ENCODE measurements around the gene EAF2. TPM values are rescaled to one million over a fixed set of nuclear protein-coding genes. Genes with fewer than 3 reads are reported as not detected.
"Not testable (repeated sequence)": the region's sequence is repeated elsewhere in the genome, so short reads cannot be mapped to it uniquely, and the experiment has no call there.

The EAF2 gene
- total RNA-seq, 2 experiments from 2014 or later = 19.9 to 22.0 TPM

DNA sequence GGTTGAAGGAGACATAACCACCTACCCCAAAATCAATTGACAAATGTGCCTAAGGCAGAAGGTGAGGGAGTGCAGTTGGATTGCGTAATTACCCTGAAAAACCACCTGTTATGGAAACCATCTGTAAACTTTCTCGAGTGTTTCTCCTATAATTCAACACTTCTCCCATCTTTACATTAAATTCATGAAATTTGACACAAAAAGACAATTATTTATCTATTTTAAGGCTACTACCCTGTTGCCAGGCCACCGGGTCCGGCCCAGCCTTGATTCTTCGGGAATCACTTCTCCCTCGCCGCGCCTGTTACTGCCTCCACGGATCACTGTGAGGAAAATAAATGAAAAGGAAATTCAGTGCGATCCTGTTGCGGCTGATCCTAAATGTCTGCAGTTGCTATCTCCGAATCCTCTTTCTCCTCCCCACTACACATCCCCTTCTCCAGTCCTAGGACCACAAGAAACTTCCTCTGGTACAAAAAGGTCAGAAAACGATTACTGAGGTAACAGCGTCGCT is 795 bp upstream of the EAF2 start:
- H3K4me3 Mint-ChIP-seq = peak overlapping the region; percentile 86
- ATAC-seq (no peak), DNase-seq (no peak)
- peaks cover 53% of the 10 kb centered on the region for H3K4me1 Mint-ChIP-seq
- H3K36me3 Mint-ChIP-seq = peaks cover 39% of the 10 kb centered on the region
- H3K27ac Mint-ChIP-seq = peak overlapping the region; percentile 81
- H3K27me3 Mint-ChIP-seq = no peaks in the 10 kb centered on the region
- CTCF ChIA-PET = interaction anchor here (0.8 to 1.8 kb wide), 2 partner anchors 260 to 466 kb away, joined by 4 to 6 read pairs; no protein-coding TSS in a partner anchor
- no peaks in the 10 kb centered on the region for H3K9me3 Mint-ChIP-seq (ENCODE audit: low read depth)

DNA sequence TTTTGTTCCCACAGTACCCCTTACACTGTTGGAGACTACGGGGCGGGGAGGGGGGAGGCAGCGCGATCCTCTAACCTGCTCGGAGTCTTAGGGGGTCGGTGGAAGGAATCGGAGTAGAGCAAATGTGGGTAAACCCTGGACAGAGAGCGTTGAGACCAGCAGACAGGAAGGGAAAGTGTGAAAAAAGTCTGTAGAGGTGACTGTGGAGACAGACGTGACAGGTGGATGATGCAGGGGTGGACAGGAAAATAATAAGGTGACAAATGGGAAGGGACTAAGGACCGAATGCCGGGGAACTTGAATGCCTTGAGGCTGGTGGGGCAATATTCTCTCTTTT is 424 bp downstream of the EAF2 start:
- H3K27me3 Mint-ChIP-seq = no peaks in the 10 kb centered on the region
- ATAC-seq (peak; percentile 24), DNase-seq (no peak)
- H3K4me1 Mint-ChIP-seq = peaks cover 52% of the 10 kb centered on the region
- no peaks in the 10 kb centered on the region for H3K9me3 Mint-ChIP-seq (ENCODE audit: low read depth)
- peak overlapping the region; percentile 86 for H3K4me3 Mint-ChIP-seq
- peaks cover 44% of the 10 kb centered on the region for H3K36me3 Mint-ChIP-seq
- CTCF ChIA-PET = interaction anchor here (1.8 kb wide), 1 partner anchor 259 kb away, joined by 6 read pairs; no protein-coding TSS in a partner anchor
- peak overlapping the region; percentile 81 for H3K27ac Mint-ChIP-seq

DNA sequence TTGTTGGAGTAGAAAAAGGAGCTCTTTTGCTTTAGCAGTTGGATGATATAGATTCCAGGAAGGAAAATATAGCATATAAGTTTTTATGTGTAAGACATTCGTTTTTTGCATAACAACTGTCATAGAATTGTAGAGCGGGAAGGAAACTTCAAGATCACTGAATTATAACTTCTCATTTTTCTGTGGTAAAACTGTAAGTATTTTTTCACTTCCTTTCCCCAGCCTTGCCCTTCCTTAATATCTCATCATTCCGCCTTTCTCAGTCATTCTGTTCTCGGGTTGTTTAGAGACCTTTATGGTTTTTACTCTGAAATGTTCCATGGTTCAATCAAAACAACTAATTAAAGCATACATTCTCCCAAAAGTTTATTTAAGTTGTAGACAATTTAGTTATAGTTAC is 1.1 kb downstream of the EAF2 start:
- Mint-ChIP-seq H3K27ac (peak overlapping the region; percentile 81), H3K4me1 (peaks cover 46% of the 10 kb centered on the region), H3K4me3 (peak overlapping the region; percentile 86), H3K9me3 (ENCODE audit: low read depth) (no peaks in the 10 kb centered on the region), H3K36me3 (peaks cover 41% of the 10 kb centered on the region), H3K27me3 (no peaks in the 10 kb centered on the region)
- CTCF ChIA-PET = no interaction called here
- DNase-seq (no peak), ATAC-seq (no peak)

DNA sequence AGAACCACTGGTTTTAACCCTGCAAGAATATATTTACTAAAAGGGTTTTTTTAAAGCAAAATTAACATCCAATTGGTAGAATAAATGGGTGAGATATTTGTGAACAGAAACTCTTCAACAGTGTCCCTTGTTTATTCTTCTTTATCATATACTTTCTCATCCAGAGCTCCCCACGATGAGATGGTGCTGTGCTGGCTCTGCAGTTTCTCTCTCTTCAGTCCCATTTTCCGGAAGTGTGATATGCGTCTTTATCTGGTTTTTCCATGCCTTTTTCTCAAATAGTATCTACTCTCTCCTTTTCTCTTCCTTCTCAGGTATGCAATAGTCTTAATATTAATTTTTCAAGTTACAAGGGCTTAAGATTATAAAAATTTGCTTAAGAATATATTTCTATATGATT is 1.5 kb downstream of the EAF2 start:
- Mint-ChIP-seq H3K27ac (no peak overlapping the region), H3K9me3 (ENCODE audit: low read depth) (no peaks in the 10 kb centered on the region), H3K36me3 (peaks cover 39% of the 10 kb centered on the region), H3K27me3 (no peaks in the 10 kb centered on the region), H3K4me1 (peaks cover 44% of the 10 kb centered on the region), H3K4me3 (peak overlapping the region; percentile 86)
- ATAC-seq (no peak), DNase-seq (no peak)
- CTCF ChIA-PET = no interaction called here

DNA sequence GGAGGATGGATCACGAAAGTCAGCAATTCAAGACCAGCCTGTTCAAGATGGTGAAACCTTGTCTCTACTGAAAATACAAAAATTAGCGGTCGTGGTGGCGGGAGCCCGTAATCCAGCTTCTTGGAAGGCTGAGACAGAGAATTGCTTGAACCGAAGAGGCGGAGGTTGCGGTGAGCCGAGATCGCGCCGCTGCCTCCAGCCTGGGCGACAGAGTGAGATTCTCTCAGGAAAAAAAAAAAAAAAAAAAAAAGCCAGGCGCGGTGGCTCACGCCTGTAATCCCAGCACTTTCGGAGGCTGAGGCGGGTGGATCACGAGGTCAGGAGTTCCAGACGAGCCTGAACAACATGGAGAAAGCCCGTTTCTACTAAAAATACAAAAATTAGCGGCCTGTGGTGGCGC is 5.0 kb downstream of the EAF2 start:
- ATAC-seq (no peak), DNase-seq (no peak)
- no peaks in the 10 kb centered on the region for H3K27me3 Mint-ChIP-seq
- H3K4me3 Mint-ChIP-seq = no peak overlapping the region
- no peaks in the 10 kb centered on the region for H3K9me3 Mint-ChIP-seq (ENCODE audit: low read depth)
- H3K27ac Mint-ChIP-seq = no peak overlapping the region
- peaks cover 23% of the 10 kb centered on the region for H3K4me1 Mint-ChIP-seq
- H3K36me3 Mint-ChIP-seq = peaks cover 24% of the 10 kb centered on the region
- CTCF ChIA-PET = no interaction called here

DNA sequence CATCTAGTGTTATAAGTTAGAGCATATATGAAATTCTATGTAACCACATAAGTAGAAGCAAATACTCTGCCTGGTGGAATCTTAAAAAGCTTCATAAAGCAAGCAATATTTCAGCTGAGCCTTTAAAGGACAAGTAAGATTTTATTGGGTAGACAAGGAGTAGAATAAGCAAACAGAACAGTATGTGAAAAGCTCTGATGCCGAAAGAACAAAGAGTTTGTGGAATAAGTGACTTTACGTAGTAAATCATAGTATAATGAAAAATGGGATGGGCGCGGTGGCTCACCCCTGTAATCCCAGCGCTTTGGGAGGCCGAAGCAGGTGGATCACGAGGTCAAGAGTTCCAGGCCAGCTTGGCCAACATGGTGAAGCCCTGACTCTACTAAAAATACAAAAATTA is 9.9 kb downstream of the EAF2 start:
- H3K9me3 Mint-ChIP-seq (ENCODE audit: low read depth) = no peaks in the 10 kb centered on the region
- H3K4me3 Mint-ChIP-seq = no peak overlapping the region

DNA sequence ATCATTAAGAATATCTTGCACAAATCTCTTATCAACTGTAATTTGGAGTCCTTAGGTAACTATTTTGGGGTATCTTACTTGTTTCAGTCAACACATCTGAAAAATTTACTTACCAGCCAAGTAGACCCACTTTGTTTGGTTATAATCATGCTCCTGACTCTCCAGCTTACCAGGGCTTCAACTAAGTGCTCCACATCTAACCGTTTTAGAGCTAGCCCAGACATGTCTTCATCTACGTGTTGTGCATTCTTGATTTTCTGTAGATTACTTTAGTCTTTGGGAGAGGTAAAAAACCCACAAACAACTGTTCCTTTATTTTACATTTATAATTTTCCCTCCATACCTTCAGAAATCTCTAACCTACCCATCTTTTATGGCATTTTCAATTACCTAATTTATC is 17.2 kb downstream of the EAF2 start:
- CTCF ChIA-PET = no interaction called here
- Mint-ChIP-seq H3K27me3 (no peaks in the 10 kb centered on the region), H3K4me1 (no peaks in the 10 kb centered on the region), H3K4me3 (no peak overlapping the region), H3K36me3 (peaks cover 22% of the 10 kb centered on the region), H3K9me3 (ENCODE audit: low read depth) (no peaks in the 10 kb centered on the region), H3K27ac (no peak overlapping the region)
- ATAC-seq (no peak), DNase-seq (no peak)

More for the DNA sequence above, 9.9 kb downstream of the EAF2 start:
- H3K36me3 Mint-ChIP-seq = peaks cover 30% of the 10 kb centered on the region
- CTCF ChIA-PET = no interaction called here
- ATAC-seq (no peak), DNase-seq (no peak)
- no peaks in the 10 kb centered on the region for H3K27me3 Mint-ChIP-seq
- H3K27ac Mint-ChIP-seq = no peak overlapping the region
- H3K4me1 Mint-ChIP-seq = peaks cover 2% of the 10 kb centered on the region

DNA sequence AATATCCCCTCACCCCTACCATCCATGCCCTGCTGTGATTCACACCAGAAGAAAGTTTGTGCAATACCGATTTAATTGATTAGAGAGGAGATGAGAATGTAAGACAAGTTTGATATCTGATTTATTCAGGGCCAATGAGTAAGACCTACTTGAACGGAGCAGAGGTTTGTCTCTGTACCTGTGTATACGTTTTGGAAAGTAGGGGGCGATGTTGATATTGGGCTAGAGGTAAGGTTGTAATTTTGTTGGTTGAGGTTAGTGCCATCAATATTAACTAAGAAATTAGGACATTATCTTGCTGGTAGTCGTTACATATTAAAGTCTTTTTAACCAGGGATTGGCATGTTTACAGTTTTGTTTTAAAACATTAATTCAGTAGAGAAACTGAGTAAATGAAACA is 20.5 kb downstream of the EAF2 start:
- no peaks in the 10 kb centered on the region for H3K4me1 Mint-ChIP-seq
- H3K27ac Mint-ChIP-seq = no peak overlapping the region
- no peaks in the 10 kb centered on the region for H3K27me3 Mint-ChIP-seq
- H3K4me3 Mint-ChIP-seq = no peak overlapping the region
- ATAC-seq (no peak), DNase-seq (no peak)
- H3K9me3 Mint-ChIP-seq (ENCODE audit: low read depth) = no peaks in the 10 kb centered on the region
- CTCF ChIA-PET = no interaction called here
- peaks cover 31% of the 10 kb centered on the region for H3K36me3 Mint-ChIP-seq

DNA sequence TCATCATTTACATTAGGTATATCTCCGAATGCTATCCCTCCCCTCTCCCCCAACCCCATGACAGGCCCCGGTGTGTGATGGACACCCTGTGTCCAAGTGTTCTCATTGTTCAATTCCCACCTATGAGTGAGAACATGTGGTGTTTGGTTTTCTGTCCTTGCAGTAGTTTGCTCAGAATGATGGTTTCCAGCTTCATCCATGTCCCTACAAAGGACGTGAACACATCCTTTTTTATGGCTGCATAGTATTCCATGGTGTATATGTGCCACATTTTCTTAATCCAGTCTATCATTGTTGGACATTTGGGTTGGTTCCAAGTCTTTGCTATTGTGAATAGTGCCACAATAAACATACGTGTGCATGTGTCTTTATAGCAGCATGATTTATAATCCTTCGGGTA is 22.8 kb downstream of the EAF2 start:
- H3K4me3 Mint-ChIP-seq; CTCF ChIA-PET; DNase-seq; H3K27ac Mint-ChIP-seq; H3K4me1 Mint-ChIP-seq; H3K27me3 Mint-ChIP-seq; ATAC-seq; H3K9me3 Mint-ChIP-seq (ENCODE audit: low read depth): not testable (repeated sequence)
- H3K36me3 Mint-ChIP-seq = peaks cover 46% of the 10 kb centered on the region

DNA sequence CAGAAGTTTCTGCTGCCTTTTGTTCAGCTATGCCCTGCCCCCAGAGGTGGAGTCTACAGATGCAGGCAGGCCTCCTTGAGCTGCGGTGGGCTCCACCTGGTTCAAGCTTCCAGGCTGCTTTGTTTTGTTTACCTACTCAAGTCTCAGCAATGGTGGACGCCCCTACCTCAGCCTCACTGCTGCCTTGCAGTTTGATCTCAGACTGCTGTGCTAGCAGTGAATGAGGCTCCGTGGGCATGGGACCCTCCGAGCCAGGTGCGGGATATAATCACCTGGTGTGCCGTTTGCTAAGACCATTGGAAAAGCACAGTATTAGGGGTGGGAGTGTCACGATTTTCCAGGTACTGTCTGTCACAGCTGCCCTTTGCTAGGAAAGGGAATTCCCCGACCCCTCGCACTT is 28.2 kb downstream of the EAF2 start:
- H3K36me3 Mint-ChIP-seq = peaks cover 64% of the 10 kb centered on the region
- H3K27me3 Mint-ChIP-seq; H3K4me1 Mint-ChIP-seq; H3K9me3 Mint-ChIP-seq (ENCODE audit: low read depth); ATAC-seq; H3K4me3 Mint-ChIP-seq; DNase-seq; H3K27ac Mint-ChIP-seq; CTCF ChIA-PET: not testable (repeated sequence)

DNA sequence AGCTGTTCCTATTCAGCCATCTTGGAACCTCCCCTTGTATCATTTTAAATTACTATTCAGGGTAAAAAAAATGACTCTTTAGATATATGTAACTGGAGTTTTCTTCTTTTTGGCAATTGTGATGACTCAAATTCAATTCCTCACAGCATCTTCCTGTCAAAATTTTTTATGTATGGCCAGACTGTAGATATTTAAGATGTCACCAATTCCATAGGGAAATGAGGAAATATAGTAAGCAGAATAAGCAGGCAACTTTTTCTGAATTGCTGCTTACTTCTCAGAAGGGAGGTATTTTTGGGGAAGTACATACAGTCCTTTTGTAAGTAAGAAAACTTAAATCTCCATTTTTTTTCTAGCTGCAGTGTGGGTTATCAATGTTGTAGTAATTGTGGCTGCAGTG is 28.8 kb downstream of the EAF2 start:
- H3K27me3 Mint-ChIP-seq = no peaks in the 10 kb centered on the region
- CTCF ChIA-PET = no interaction called here
- DNase-seq (no peak), ATAC-seq (no peak)
- H3K36me3 Mint-ChIP-seq = peaks cover 63% of the 10 kb centered on the region
- H3K4me1 Mint-ChIP-seq = no peaks in the 10 kb centered on the region
- H3K9me3 Mint-ChIP-seq (ENCODE audit: low read depth) = no peaks in the 10 kb centered on the region
- no peak overlapping the region for H3K4me3 Mint-ChIP-seq
- no peak overlapping the region for H3K27ac Mint-ChIP-seq

DNA sequence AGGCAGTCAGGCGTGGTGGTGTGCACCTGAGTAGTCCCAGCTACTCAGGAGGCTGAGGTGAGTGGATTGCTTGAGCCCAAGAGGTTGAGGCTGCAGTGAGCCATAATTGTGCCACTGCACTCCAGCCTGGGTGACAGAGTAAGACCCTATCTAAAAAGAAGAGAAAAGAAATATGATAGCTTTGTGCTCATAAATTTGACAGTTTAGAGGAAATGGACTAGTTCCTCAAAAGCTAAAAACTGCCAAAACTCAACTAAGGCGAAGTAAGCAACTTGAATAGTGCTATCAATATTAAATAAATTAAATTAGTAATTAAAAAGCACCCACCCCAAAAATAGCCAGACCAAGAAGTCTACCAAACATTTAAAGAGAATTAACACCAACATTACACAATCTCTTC is 34.7 kb downstream of the EAF2 start:
- Mint-ChIP-seq H3K9me3 (ENCODE audit: low read depth) (no peaks in the 10 kb centered on the region), H3K4me3 (no peak overlapping the region), H3K4me1 (no peaks in the 10 kb centered on the region), H3K36me3 (peaks cover 42% of the 10 kb centered on the region), H3K27ac (no peak overlapping the region), H3K27me3 (no peaks in the 10 kb centered on the region)
- CTCF ChIA-PET = no interaction called here
- DNase-seq (no peak), ATAC-seq (no peak)

DNA sequence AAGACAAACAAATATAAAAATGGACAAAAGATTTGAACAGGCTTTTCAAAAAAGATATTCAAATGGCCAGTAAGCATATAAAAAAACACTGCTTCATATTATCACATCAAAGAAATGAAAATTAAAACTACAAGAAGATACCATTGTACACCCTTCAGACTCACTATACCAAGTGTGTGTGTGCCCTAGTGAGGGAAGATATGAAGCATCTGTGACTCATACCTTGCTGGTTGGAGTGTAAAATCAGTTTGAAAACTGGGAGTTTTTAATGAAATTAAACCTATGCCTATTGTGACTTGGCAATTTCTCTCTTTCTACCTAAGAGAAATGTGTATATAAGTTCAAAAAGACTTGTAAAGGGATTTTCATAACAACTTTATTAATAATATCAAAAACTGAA is 35.7 kb downstream of the EAF2 start:
- ATAC-seq (no peak), DNase-seq (no peak)
- Mint-ChIP-seq H3K27me3 (no peaks in the 10 kb centered on the region), H3K27ac (no peak overlapping the region), H3K4me3 (no peak overlapping the region), H3K9me3 (ENCODE audit: low read depth) (no peaks in the 10 kb centered on the region), H3K4me1 (no peaks in the 10 kb centered on the region), H3K36me3 (peaks cover 42% of the 10 kb centered on the region)
- CTCF ChIA-PET = interaction anchor here (1.0 kb wide), 1 partner anchor 159 kb away, joined by 3 read pairs; no protein-coding TSS in a partner anchor

DNA sequence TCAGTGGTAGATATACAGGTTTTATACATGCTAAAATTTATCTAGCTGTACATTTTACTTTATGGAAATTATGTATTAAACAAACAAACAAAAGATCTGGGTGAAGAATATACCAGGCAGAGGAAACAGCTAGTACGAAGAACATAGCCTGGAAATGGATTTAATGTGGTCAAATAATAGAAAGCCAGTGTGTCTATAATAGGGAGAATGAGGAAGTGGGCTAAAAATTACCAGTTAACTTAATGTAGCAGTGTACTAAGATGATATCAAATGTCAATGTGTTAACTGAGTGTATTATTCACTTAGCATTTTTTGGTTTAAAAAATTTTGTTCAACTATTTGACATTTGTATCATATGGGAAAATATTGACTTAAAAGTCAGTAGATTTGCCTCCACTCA is 36.4 kb downstream of the EAF2 start:
- Mint-ChIP-seq H3K4me1 (no peaks in the 10 kb centered on the region), H3K36me3 (peaks cover 38% of the 10 kb centered on the region), H3K27ac (no peak overlapping the region), H3K9me3 (ENCODE audit: low read depth) (no peaks in the 10 kb centered on the region), H3K4me3 (no peak overlapping the region), H3K27me3 (no peaks in the 10 kb centered on the region)
- ATAC-seq (no peak), DNase-seq (no peak)
- CTCF ChIA-PET = interaction anchor here (1.0 kb wide), 1 partner anchor 159 kb away, joined by 3 read pairs; no protein-coding TSS in a partner anchor

DNA sequence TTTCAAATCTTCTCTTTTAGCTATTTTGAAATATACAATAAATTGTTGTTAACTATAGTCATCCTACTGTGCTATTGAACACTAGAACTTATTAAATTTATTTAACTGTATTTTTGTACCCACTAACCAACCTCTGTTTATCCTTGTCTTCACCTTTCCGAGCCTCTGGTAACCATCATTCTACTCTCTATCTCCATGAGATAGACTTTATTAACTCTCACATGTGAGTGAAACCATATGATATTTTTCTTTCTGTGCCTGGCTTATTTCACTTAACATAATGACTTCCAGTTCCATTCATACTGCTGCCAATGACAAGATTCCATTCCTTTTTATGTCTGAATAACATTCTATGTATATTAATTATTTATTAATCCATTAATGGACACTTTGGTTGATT is 43.4 kb downstream of the EAF2 start:
- Mint-ChIP-seq H3K36me3 (peaks cover 22% of the 10 kb centered on the region), H3K27me3 (no peaks in the 10 kb centered on the region), H3K4me1 (peaks cover under 1% of the 10 kb centered on the region), H3K27ac (no peak overlapping the region), H3K9me3 (ENCODE audit: low read depth) (no peaks in the 10 kb centered on the region), H3K4me3 (no peak overlapping the region)
- CTCF ChIA-PET = no interaction called here
- no peak for ATAC-seq
- DNase-seq = no peak
